CD4-positive, alpha-beta T cell treated with Interleukin-21 for 1 hour (primary cell): ENCODE measurements around the gene KHSRP.
"Not testable (repeated sequence)": the region's sequence is repeated elsewhere in the genome, so short reads cannot be mapped to it uniquely, and the experiment has no call there.

Experiments used
- DNase-seq: peaks from one replicate; pipeline ENCODE4 v3.0.0-alpha.2; 2020

Gene KHSRP

GRCh38 chr19:6451583-6452222 lies 27.1 kb upstream of the KHSRP start:
- no peak for DNase-seq

GRCh38 chr19:6450166-6450565 lies 25.6 kb upstream of the KHSRP start:
- no peak for DNase-seq

GRCh38 chr19:6448045-6448444 lies 23.4 kb upstream of the KHSRP start:
- no peak for DNase-seq

- DNase-seq, result no peak
Measured at GRCh38 chr19:6446452-6446851, 21.8 kb upstream of the KHSRP start.

GRCh38 chr19:6443986-6444385 lies 19.4 kb upstream of the KHSRP start:
- no peak for DNase-seq

- no peak for DNase-seq
Measured at GRCh38 chr19:6442087-6442688, 17.6 kb upstream of the KHSRP start.

- DNase-seq, result no peak
Measured at GRCh38 chr19:6440905-6441304, 16.3 kb upstream of the KHSRP start.

- no peak for DNase-seq
Measured at GRCh38 chr19:6439743-6440142, 15.1 kb upstream of the KHSRP start.

- DNase-seq, result no peak
Measured at GRCh38 chr19:6433663-6434062, 9.1 kb upstream of the KHSRP start, which contains the start of gene SLC25A41. Gene SLC25A41 (minus strand): TSS chr19:6433763. CDS start chr19:6433693, 70 bp downstream.

GRCh38 chr19:6433165-6433564 lies 8.6 kb upstream of the KHSRP start:
- no peak for DNase-seq

GRCh38 chr19:6431891-6432290 lies 7.3 kb upstream of the KHSRP start:
- no peak for DNase-seq

- DNase-seq, result no peak
Measured at GRCh38 chr19:6429419-6430221, 5.0 kb upstream of the KHSRP start.

- DNase-seq, result not testable (repeated sequence)
Measured at GRCh38 chr19:6428692-6429418, 4.2 kb upstream of the KHSRP start.

GRCh38 chr19:6427131-6427530 lies 2.5 kb upstream of the KHSRP start:
- no peak for DNase-seq

GRCh38 chr19:6425732-6426620 lies 1.4 kb upstream of the KHSRP start:
- peak; percentile 17 for DNase-seq

GRCh38 chr19:6424939-6425731 lies 524 bp upstream of the KHSRP start:
- DNase-seq, result peak; percentile 100

- peak; percentile 19 for DNase-seq
Measured at GRCh38 chr19:6423499-6424194, 964 bp downstream of the KHSRP start.

GRCh38 chr19:6421075-6422014 lies 3.3 kb downstream of the KHSRP start:
- DNase-seq, result no peak

- DNase-seq, result no peak
Measured at GRCh38 chr19:6418562-6418932, 6.1 kb downstream of the KHSRP start.
